ENCODE measurements around the gene TMEM176A.

TMEM176A gene

DNA sequence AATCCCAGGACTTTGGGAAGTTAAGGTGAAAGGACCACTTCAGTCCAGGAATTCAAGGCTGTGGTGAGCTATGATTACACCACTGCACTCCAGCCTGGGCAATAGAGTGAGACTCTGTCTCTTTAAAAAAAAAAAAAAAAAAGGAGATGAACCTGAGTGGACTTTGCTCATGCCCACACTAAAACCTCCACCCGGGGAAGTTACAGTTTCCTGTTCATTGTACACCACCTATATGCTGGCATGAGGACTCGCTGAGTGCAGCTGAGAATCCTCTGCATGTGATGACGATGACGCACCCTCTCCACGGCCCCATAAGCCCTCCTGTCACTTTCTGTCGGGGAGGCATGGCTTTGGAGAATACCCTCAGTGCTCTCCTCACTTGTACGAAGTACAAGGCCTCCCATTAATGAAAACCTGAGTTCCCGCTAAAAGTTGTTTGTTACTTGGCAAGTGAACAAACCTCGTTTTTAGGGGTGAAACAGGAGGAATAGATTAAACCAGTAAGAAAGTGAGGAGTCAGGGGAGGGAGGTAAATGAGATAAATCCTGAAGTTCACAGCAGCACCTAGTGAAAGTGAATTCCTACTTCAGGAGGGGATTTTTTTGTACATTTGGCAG lies 16.3 kb upstream of the TMEM176A start:
- TF ChIP-seq, protein P1, sequence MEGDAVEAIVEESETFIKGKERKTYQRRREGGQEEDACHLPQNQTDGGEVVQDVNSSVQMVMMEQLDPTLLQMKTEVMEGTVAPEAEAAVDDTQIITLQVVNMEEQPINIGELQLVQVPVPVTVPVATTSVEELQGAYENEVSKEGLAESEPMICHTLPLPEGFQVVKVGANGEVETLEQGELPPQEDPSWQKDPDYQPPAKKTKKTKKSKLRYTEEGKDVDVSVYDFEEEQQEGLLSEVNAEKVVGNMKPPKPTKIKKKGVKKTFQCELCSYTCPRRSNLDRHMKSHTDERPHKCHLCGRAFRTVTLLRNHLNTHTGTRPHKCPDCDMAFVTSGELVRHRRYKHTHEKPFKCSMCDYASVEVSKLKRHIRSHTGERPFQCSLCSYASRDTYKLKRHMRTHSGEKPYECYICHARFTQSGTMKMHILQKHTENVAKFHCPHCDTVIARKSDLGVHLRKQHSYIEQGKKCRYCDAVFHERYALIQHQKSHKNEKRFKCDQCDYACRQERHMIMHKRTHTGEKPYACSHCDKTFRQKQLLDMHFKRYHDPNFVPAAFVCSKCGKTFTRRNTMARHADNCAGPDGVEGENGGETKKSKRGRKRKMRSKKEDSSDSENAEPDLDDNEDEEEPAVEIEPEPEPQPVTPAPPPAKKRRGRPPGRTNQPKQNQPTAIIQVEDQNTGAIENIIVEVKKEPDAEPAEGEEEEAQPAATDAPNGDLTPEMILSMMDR (IDR thresholded peaks at IDR 0.05; ENCODE audit: borderline replicate concordance, extremely low read depth, low read length, poor library complexity, severe bottlenecking): no peak
- TF ChIP-seq EZH2 (IDR thresholded peaks at IDR 0.05; ENCODE audit: borderline replicate concordance, low read depth, low read length, severe bottlenecking): no peak
- Histone ChIP-seq H3K4me3 (ENCODE audit: low read depth in 1 of 2, low read length in 2 of 2) (no peak overlapping the region), H3K27ac (ENCODE audit: low read length) (no peak overlapping the region), H3K9me3 (ENCODE audit: insufficient read depth, low read length, severe bottlenecking) (no peaks in the 10 kb centered on the region), H3K27me3 (ENCODE audit: insufficient read depth, low read length, poor library complexity) (peaks cover 31% of the 10 kb centered on the region), H3K4me2 (ENCODE audit: insufficient read depth, low read length) (no peak overlapping the region), H3K9ac (ENCODE audit: low read depth, low read length) (no peak overlapping the region), H4K20me1 (ENCODE audit: insufficient read depth, low read length) (no peaks in the 10 kb centered on the region; the same call in 1 of the 2 replicates), H2AFZ (ENCODE audit: low read depth, low read length) (no peak overlapping the region), H3K4me1 (ENCODE audit: insufficient read depth, low read length) (no peaks in the 10 kb centered on the region), H3K36me3 (ENCODE audit: insufficient read depth, low read length) (no peaks in the 10 kb centered on the region), H3K79me2 (ENCODE audit: insufficient read depth, low read length) (no peaks in the 10 kb centered on the region)
- no peak for ATAC-seq (ENCODE audit: insufficient read depth, low read depth)
- no peak for DNase-seq

DNA sequence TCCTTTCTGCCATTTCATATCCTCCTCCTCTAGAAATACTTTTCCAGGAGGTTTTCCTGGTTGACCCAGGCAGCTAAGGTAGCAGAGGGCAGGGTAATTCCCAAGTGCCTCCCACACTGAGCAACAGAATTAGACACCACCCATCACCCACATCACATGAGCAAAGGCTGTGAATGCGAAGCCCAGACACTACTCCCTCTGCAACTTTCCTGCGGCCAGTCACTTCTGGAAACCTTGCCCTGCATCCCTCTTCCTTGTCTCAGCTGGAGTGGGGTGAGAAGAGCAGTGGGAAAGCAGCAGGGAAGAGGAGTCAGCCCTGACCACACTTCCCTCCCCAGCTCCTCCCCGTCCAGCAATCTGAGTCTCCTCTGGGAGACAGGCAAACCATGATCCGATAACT lies 15.6 kb upstream of the TMEM176A start:
- H3K9me3 ChIP-seq (ENCODE audit: insufficient read depth, low read length, severe bottlenecking): no peaks in the 10 kb centered on the region
- TF ChIP-seq EZH2 (IDR thresholded peaks at IDR 0.05; ENCODE audit: borderline replicate concordance, low read depth, low read length, severe bottlenecking): no peak
- TF ChIP-seq, protein P1 (IDR thresholded peaks at IDR 0.05; ENCODE audit: borderline replicate concordance, extremely low read depth, low read length, poor library complexity, severe bottlenecking): no peak
- no peaks in the 10 kb centered on the region; the same call in 1 of the 2 replicates for H4K20me1 ChIP-seq (ENCODE audit: insufficient read depth, low read length)
- no peak overlapping the region for H3K4me3 ChIP-seq (ENCODE audit: low read depth in 1 of 2, low read length in 2 of 2)
- ATAC-seq (ENCODE audit: insufficient read depth, low read depth): no peak
- H3K79me2 ChIP-seq (ENCODE audit: insufficient read depth, low read length): no peaks in the 10 kb centered on the region
- H3K9ac ChIP-seq (ENCODE audit: low read depth, low read length): no peak overlapping the region
- no peak overlapping the region for H3K4me2 ChIP-seq (ENCODE audit: insufficient read depth, low read length)
- H3K4me1 ChIP-seq (ENCODE audit: insufficient read depth, low read length): no peaks in the 10 kb centered on the region
- no peak overlapping the region for H2AFZ ChIP-seq (ENCODE audit: low read depth, low read length)
- DNase-seq: no peak
- peaks cover 35% of the 10 kb centered on the region for H3K27me3 ChIP-seq (ENCODE audit: insufficient read depth, low read length, poor library complexity)
- H3K27ac ChIP-seq (ENCODE audit: low read length): no peak overlapping the region
- no peaks in the 10 kb centered on the region for H3K36me3 ChIP-seq (ENCODE audit: insufficient read depth, low read length)

DNA sequence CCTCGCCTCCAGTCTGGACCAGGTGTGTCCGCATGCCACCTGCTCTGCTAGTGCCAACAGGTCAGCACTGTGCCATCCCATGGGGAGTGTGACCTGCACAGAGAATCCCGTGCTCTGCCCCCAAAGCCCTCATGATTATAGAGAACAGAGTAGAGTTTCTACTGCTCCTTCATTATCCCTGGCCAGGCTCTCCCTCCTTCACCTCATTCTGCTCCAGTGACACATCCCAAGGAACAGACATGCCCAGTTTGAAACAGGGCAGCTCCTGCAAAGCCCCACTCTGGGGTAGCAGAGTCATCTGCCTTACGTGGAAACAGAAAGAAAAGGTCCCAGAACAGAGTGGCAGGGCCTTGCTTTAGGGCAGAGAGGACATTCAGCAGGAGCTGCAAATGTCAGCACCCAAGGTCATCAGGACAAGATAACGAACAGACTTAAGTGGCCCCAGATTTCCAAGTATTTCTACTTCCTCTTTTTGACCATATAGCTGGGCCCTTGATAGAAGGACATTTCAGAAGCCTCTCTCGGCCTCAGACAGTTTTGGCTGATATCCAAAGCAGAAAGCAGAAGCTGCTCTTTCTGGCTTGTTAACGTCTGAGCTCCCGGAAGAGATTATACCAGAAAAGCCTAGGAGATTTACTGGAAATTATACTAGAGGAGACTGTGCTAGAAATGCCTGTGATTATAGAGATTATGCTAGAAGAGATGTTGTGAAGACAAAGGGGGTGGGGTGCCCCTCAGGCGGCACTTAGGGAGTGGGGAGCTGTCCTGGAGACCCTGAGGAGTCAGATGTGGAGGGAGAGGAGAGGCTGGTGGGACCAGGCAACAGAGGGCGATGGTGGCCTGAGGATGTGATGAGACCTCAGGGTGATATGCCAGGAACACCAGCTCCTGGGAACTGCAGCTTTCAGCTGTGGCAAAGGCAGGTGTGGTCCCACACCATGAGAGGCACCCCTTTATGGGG lies 13.0 kb upstream of the TMEM176A start:
- ATAC-seq (ENCODE audit: insufficient read depth, low read depth): no peak
- Histone ChIP-seq H3K9ac (ENCODE audit: low read depth, low read length) (no peak overlapping the region), H3K4me1 (ENCODE audit: insufficient read depth, low read length) (no peaks in the 10 kb centered on the region), H3K4me3 (ENCODE audit: low read depth in 1 of 2, low read length in 2 of 2) (no peak overlapping the region), H3K27ac (ENCODE audit: low read length) (no peak overlapping the region), H2AFZ (ENCODE audit: low read depth, low read length) (no peak overlapping the region), H3K36me3 (ENCODE audit: insufficient read depth, low read length) (no peaks in the 10 kb centered on the region), H3K27me3 (ENCODE audit: insufficient read depth, low read length, poor library complexity) (peaks cover 35% of the 10 kb centered on the region), H3K79me2 (ENCODE audit: insufficient read depth, low read length) (no peaks in the 10 kb centered on the region), H3K4me2 (ENCODE audit: insufficient read depth, low read length) (no peak overlapping the region), H3K9me3 (ENCODE audit: insufficient read depth, low read length, severe bottlenecking) (no peaks in the 10 kb centered on the region), H4K20me1 (ENCODE audit: insufficient read depth, low read length) (no peaks in the 10 kb centered on the region; the same call in 1 of the 2 replicates)
- TF ChIP-seq, protein P1 (IDR thresholded peaks at IDR 0.05; ENCODE audit: borderline replicate concordance, extremely low read depth, low read length, poor library complexity, severe bottlenecking): no peak
- TF ChIP-seq EZH2 (IDR thresholded peaks at IDR 0.05; ENCODE audit: borderline replicate concordance, low read depth, low read length, severe bottlenecking): no peak
- no peak for DNase-seq

Measured in DND-41 (cell line).